ENCODE measurements around the gene ABCA4.

DNA sequence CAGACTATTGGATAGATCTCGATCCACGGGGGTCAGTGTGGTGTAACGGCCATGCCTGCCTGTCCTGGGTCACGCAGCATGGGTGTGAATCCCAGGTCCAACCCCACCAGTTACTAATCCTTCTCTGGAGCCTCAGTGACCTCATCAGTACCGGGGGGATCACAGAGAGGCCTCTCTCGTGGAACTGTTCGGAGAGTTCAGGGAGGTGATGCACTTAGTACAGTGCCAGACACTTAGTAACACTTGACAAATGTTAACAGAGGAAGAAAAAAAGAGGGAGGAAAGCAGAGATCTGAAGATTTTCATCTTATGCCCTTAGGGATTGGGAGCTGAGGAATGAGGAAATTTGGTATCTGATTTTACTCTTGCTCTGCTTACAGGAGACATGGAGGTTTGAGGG is 2.9 kb downstream of the ABCA4 start:
- no peak for TF ChIP-seq CTCF (IDR thresholded peaks at IDR 0.05)
- TF ChIP-seq POLR2A (IDR thresholded peaks at IDR 0.05) = no peak
